ENCODE results near the gene ODAM. TPM values are rescaled to one million over a fixed set of nuclear protein-coding genes. Genes with fewer than 3 reads are reported as not detected.

ODAM gene
- total RNA-seq, 2 experiments from 2014 or later: not detected

DNA sequence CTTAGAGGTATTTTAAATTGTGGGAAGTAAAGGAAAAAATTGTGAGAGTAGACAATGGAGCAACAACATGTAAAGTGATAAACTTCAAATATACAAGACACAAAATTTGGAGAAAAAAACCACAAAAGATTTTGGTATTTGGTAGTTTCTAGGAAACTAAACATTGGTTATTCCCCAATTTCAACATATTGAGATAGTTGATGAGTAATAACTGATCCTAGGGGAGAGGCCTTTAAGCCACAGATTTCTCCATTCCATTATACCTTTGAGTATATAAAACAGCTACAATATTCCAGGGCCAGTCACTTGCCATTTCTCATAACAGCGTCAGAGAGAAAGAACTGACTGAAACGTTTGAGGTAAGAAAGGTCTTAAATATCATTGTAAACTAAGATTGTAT, 30.3 kb downstream of the ODAM start, which contains the start of gene FDCSP:
FDCSP (plus strand) TSS at position 301 of the 400 bp plus-strand sequence. CDS start 5,071 bp downstream, outside the sequence.
- no peaks in the 10 kb centered on the region for H3K4me1 ChIP-seq (ENCODE audit: insufficient read depth, low read length)
- Mint-ChIP-seq H3K27me3 (no peaks in the 10 kb centered on the region), H3K4me3 (no peak within 1 kb of the TSS), H3K27ac (no peak within 1 kb of the TSS), H3K36me3 (ENCODE audit: low read depth) (no peaks in the 10 kb centered on the region), H3K4me1 (ENCODE audit: low read depth) (no peaks in the 10 kb centered on the region), H3K9me3 (peaks cover 2% of the 10 kb centered on the region)
- TF ChIP-seq, protein P1, sequence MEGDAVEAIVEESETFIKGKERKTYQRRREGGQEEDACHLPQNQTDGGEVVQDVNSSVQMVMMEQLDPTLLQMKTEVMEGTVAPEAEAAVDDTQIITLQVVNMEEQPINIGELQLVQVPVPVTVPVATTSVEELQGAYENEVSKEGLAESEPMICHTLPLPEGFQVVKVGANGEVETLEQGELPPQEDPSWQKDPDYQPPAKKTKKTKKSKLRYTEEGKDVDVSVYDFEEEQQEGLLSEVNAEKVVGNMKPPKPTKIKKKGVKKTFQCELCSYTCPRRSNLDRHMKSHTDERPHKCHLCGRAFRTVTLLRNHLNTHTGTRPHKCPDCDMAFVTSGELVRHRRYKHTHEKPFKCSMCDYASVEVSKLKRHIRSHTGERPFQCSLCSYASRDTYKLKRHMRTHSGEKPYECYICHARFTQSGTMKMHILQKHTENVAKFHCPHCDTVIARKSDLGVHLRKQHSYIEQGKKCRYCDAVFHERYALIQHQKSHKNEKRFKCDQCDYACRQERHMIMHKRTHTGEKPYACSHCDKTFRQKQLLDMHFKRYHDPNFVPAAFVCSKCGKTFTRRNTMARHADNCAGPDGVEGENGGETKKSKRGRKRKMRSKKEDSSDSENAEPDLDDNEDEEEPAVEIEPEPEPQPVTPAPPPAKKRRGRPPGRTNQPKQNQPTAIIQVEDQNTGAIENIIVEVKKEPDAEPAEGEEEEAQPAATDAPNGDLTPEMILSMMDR (IDR thresholded peaks at IDR 0.05): no peak
- no peaks in the 10 kb centered on the region for H3K36me3 ChIP-seq (ENCODE audit: insufficient read depth, low read length)
- CTCF ChIA-PET: no interaction called here
- no peaks in the 10 kb centered on the region for H3K27me3 ChIP-seq (ENCODE audit: control insufficient read depth in 1 of 2, insufficient read depth in 2 of 2, low read length in 2 of 2)
- intact Hi-C loops (cut with DNase I, micrococcal nuclease): no loop called here
- ATAC-seq (ENCODE audit: poor library complexity): no peak
- H3K27ac ChIP-seq (ENCODE audit: low read depth in 1 of 2, low read length in 2 of 2): no peak within 1 kb of the TSS
- no peaks in the 10 kb centered on the region for H3K9me3 ChIP-seq (ENCODE audit: control insufficient read depth in 1 of 2, insufficient read depth in 1 of 2, low read length in 2 of 2)
- no peak for DNase-seq
- POLR2A ChIA-PET: no interaction called here
- H3K4me3 ChIP-seq (ENCODE audit: low read length): no peak within 1 kb of the TSS

DNA sequence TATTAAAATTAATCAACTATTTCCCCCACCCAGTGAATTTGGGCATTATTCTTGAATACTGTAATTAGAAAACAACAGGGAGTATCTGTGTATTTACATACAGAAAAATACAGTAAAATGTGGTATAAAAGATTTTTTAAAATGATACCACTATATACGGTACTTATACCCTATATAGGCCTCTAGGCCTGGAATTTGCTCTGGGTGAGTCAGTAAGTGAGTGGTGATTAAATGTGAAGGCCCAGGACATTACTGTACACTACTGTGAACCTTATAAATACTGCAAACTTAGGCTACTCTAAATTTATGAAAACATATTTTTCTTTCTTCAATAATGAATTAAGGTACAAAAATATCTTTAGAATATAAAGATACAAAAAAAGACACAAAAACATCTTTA, 40.6 kb downstream of the ODAM start:
- ChIA-PET CTCF (no interaction called here), POLR2A (no interaction called here)
- TF ChIP-seq, protein P1 (IDR thresholded peaks at IDR 0.05): no peak
- H3K9me3 Mint-ChIP-seq: no peaks in the 10 kb centered on the region
- Histone ChIP-seq H3K36me3 (ENCODE audit: insufficient read depth, low read length) (no peaks in the 10 kb centered on the region), H3K4me1 (ENCODE audit: insufficient read depth, low read length) (no peaks in the 10 kb centered on the region), H3K27ac (ENCODE audit: low read depth in 1 of 2, low read length in 2 of 2) (no peak overlapping the region), H3K9me3 (ENCODE audit: control insufficient read depth in 1 of 2, insufficient read depth in 1 of 2, low read length in 2 of 2) (no peaks in the 10 kb centered on the region), H3K27me3 (ENCODE audit: control insufficient read depth in 1 of 2, insufficient read depth in 2 of 2, low read length in 2 of 2) (no peaks in the 10 kb centered on the region), H3K4me3 (ENCODE audit: low read length) (no peak overlapping the region)
- H3K4me3 Mint-ChIP-seq: no peak overlapping the region
- H3K4me1 Mint-ChIP-seq (ENCODE audit: low read depth): no peaks in the 10 kb centered on the region
- ATAC-seq (ENCODE audit: poor library complexity): no peak
- no peaks in the 10 kb centered on the region for H3K27me3 Mint-ChIP-seq
- no peak overlapping the region for H3K27ac Mint-ChIP-seq
- intact Hi-C loops (cut with DNase I, micrococcal nuclease): no loop called here
- DNase-seq: no peak
- no peaks in the 10 kb centered on the region for H3K36me3 Mint-ChIP-seq (ENCODE audit: low read depth)

DNA sequence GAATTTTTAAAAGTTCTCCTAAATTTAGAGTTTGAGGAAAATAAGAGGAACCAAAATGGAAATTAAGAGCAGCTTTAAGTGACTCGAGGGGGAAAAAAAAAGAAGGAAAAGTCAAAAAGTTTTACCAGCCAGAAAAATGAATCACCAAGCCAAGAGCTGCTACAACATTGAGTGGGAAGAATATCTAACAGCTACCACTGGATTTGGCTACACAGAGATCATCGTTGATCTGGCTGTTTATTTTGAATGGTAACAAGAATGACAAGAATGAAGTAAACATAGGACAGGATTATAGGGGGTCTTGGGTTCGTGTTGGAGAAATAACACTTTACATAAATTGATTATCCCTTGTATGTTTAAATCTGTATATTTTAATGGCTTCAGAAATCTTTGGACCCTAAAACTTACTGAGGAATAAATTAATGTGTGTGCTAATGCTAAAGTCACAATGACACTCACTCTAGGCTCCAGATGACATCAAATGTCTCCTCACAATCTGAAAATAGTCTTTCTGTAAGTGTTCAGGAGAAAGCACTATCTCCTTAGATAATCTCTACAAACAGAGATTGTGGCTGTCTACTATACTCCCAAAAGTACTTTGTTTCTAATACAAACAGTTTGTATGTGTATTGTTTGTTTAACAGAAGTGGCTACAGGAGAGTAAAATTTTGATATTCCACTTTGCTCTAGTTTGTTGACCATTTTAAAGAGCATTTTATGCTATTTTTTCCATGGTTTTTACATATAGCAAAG, 43.8 kb downstream of the ODAM start:
- no peaks in the 10 kb centered on the region for H3K36me3 Mint-ChIP-seq (ENCODE audit: low read depth)
- H3K4me1 ChIP-seq (ENCODE audit: insufficient read depth, low read length): no peaks in the 10 kb centered on the region
- ATAC-seq (ENCODE audit: poor library complexity) (no peak), DNase-seq (no peak)
- no peak overlapping the region for H3K27ac Mint-ChIP-seq
- H3K4me3 Mint-ChIP-seq: no peak overlapping the region
- ChIA-PET POLR2A (no interaction called here), CTCF (no interaction called here)
- H3K9me3 Mint-ChIP-seq: peaks cover 2% of the 10 kb centered on the region
- intact Hi-C loops (cut with DNase I, micrococcal nuclease): no loop called here
- TF ChIP-seq, protein P1 (IDR thresholded peaks at IDR 0.05): no peak
- H3K27me3 Mint-ChIP-seq: no peaks in the 10 kb centered on the region
- no peaks in the 10 kb centered on the region for H3K27me3 ChIP-seq (ENCODE audit: control insufficient read depth in 1 of 2, insufficient read depth in 2 of 2, low read length in 2 of 2)
- no peaks in the 10 kb centered on the region for H3K4me1 Mint-ChIP-seq (ENCODE audit: low read depth)
- H3K27ac ChIP-seq (ENCODE audit: low read depth in 1 of 2, low read length in 2 of 2): no peak overlapping the region
- H3K4me3 ChIP-seq (ENCODE audit: low read length): no peak overlapping the region
- no peaks in the 10 kb centered on the region for H3K9me3 ChIP-seq (ENCODE audit: control insufficient read depth in 1 of 2, insufficient read depth in 1 of 2, low read length in 2 of 2)
- no peaks in the 10 kb centered on the region for H3K36me3 ChIP-seq (ENCODE audit: insufficient read depth, low read length)

Measured in CD4-positive, alpha-beta T cell (primary cell).